GM23338 (cell line): ENCODE data around the gene MPHOSPH6. TPM values are rescaled to one million over a fixed set of nuclear protein-coding genes. Genes with fewer than 3 reads are reported as not detected.

Source experiments
- CREB1 ChIP-seq: fragments of 250-450 bp; sonication (Bioruptor Pico); IDR thresholded peaks from 2 replicates; pipeline ENCODE4 v1.5.0; 2020; ENCODE audit warnings: low read depth, mild to moderate bottlenecking, moderate library complexity
- EZH2 ChIP-seq: fragments of 200-600 bp; sonication (generic); IDR thresholded peaks from one replicate; pipeline ENCODE4 v1.8.0; 2017; ENCODE audit warnings: antibody characterized with exemption, mild to moderate bottlenecking, low read depth; ENCODE audit not compliant: unreplicated experiment
- NANOG ChIP-seq: IDR thresholded peaks from 2 replicates; pipeline ENCODE4 v1.6.1; 2016; ENCODE audit warnings: antibody characterized with exemption, borderline replicate concordance
- ZNF114 ChIP-seq: fragments of 250-450 bp; sonication (Bioruptor Pico); IDR thresholded peaks from 2 replicates; pipeline ENCODE4 v1.5.0; 2020; ENCODE audit warnings: mild to moderate bottlenecking, moderate library complexity
- ZNF331 ChIP-seq: fragments of 250-450 bp; sonication (Bioruptor Pico); IDR thresholded peaks from 2 replicates; pipeline ENCODE4 v1.5.0; 2020; ENCODE audit warnings: low read depth, mild to moderate bottlenecking, moderate library complexity
- polyA plus RNA-seq: library from polyadenylated mRNA; unstranded; fragments of >200 nt; fragmentation: Nextera tagmentation; extraction: Ambion mirVana; gene quantifications from 2 replicates; pipeline ENCODE4 v1.2.1, GENCODE V29; 2016
- total RNA-seq: library from RNA; depleted of rRNA; stranded (reverse); fragments of >200 nt; shearing (Covaris generic); gene quantifications from 2 replicates; pipeline ENCODE4 v1.2.3, GENCODE V29; 2014
- TF ChIP-seq, protein P1 (sequence below): fragments of 250-450 bp; sonication (Bioruptor Pico); IDR thresholded peaks from 2 replicates; pipeline ENCODE4 v1.5.0; 2020; ENCODE audit warnings: mild to moderate bottlenecking, moderate library complexity
- TF ChIP-seq, protein P2 (sequence below): IDR thresholded peaks from one replicate; pipeline ENCODE4 v1.6.1; 2018; ENCODE audit warnings: antibody characterized with exemption; ENCODE audit not compliant: unreplicated experiment
- TF ChIP-seq, protein P3 (sequence below), 2 experiments: fragments of 200-600 bp in 1 of 2; sonication (generic) in 1 of 2; conservative IDR thresholded peaks; 2 replicates each; pipeline versions ENCODE4 v1.5.1 to v1.6.1; 2016 to 2017; ENCODE audit warnings: antibody characterized with exemption in 2 of 2, low read depth in 2 of 2, mild to moderate bottlenecking in 2 of 2, moderate library complexity in 1 of 2

Gene MPHOSPH6
- total and polyA plus RNA-seq, 2 experiments from 2014 or later: 40.8 to 94.7 TPM

DNA sequence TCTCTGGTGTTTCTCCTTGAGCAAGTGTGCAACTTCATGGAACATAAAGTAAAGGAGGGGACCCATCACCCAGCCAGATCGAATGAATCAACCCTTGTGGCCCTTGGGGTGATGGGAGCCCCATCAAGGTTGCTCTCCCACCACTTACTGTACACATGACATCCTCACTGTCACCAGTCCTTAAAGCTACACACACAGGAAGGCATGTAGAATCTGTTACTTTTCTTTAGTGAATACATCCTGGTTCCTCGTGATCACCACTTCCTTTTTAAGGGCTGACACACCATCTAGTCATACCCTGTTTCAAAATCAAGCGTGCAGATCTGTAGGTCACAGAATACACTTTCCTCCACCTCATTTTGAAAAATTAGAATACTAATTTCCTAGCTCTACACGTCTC, 22.6 kb upstream of the MPHOSPH6 start (continued):
- TF ChIP-seq, protein P1, sequence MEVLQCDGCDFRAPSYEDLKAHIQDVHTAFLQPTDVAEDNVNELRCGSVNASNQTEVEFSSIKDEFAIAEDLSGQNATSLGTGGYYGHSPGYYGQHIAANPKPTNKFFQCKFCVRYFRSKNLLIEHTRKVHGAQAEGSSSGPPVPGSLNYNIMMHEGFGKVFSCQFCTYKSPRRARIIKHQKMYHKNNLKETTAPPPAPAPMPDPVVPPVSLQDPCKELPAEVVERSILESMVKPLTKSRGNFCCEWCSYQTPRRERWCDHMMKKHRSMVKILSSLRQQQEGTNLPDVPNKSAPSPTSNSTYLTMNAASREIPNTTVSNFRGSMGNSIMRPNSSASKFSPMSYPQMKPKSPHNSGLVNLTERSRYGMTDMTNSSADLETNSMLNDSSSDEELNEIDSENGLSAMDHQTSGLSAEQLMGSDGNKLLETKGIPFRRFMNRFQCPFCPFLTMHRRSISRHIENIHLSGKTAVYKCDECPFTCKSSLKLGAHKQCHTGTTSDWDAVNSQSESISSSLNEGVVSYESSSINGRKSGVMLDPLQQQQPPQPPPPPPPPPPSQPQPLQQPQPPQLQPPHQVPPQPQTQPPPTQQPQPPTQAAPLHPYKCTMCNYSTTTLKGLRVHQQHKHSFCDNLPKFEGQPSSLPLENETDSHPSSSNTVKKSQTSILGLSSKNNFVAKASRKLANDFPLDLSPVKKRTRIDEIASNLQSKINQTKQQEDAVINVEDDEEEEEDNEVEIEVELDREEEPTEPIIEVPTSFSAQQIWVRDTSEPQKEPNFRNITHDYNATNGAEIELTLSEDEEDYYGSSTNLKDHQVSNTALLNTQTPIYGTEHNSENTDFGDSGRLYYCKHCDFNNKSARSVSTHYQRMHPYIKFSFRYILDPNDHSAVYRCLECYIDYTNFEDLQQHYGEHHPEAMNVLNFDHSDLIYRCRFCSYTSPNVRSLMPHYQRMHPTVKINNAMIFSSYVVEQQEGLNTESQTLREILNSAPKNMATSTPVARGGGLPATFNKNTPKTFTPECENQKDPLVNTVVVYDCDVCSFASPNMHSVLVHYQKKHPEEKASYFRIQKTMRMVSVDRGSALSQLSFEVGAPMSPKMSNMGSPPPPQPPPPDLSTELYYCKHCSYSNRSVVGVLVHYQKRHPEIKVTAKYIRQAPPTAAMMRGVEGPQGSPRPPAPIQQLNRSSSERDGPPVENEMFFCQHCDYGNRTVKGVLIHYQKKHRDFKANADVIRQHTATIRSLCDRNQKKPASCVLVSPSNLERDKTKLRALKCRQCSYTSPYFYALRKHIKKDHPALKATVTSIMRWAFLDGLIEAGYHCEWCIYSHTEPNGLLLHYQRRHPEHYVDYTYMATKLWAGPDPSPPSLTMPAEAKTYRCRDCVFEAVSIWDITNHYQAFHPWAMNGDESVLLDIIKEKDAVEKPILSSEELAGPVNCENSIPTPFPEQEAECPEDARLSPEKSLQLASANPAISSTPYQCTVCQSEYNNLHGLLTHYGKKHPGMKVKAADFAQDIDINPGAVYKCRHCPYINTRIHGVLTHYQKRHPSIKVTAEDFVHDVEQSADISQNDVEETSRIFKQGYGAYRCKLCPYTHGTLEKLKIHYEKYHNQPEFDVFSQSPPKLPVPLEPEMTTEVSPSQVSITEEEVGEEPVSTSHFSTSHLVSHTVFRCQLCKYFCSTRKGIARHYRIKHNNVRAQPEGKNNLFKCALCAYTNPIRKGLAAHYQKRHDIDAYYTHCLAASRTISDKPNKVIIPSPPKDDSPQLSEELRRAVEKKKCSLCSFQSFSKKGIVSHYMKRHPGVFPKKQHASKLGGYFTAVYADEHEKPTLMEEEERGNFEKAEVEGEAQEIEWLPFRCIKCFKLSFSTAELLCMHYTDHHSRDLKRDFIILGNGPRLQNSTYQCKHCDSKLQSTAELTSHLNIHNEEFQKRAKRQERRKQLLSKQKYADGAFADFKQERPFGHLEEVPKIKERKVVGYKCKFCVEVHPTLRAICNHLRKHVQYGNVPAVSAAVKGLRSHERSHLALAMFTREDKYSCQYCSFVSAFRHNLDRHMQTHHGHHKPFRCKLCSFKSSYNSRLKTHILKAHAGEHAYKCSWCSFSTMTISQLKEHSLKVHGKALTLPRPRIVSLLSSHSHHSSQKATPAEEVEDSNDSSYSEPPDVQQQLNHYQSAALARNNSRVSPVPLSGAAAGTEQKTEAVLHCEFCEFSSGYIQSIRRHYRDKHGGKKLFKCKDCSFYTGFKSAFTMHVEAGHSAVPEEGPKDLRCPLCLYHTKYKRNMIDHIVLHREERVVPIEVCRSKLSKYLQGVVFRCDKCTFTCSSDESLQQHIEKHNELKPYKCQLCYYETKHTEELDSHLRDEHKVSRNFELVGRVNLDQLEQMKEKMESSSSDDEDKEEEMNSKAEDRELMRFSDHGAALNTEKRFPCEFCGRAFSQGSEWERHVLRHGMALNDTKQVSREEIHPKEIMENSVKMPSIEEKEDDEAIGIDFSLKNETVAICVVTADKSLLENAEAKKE: no peak
- TF ChIP-seq, protein P2, sequence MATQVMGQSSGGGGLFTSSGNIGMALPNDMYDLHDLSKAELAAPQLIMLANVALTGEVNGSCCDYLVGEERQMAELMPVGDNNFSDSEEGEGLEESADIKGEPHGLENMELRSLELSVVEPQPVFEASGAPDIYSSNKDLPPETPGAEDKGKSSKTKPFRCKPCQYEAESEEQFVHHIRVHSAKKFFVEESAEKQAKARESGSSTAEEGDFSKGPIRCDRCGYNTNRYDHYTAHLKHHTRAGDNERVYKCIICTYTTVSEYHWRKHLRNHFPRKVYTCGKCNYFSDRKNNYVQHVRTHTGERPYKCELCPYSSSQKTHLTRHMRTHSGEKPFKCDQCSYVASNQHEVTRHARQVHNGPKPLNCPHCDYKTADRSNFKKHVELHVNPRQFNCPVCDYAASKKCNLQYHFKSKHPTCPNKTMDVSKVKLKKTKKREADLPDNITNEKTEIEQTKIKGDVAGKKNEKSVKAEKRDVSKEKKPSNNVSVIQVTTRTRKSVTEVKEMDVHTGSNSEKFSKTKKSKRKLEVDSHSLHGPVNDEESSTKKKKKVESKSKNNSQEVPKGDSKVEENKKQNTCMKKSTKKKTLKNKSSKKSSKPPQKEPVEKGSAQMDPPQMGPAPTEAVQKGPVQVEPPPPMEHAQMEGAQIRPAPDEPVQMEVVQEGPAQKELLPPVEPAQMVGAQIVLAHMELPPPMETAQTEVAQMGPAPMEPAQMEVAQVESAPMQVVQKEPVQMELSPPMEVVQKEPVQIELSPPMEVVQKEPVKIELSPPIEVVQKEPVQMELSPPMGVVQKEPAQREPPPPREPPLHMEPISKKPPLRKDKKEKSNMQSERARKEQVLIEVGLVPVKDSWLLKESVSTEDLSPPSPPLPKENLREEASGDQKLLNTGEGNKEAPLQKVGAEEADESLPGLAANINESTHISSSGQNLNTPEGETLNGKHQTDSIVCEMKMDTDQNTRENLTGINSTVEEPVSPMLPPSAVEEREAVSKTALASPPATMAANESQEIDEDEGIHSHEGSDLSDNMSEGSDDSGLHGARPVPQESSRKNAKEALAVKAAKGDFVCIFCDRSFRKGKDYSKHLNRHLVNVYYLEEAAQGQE: no peak
- TF ChIP-seq ZNF331 (CRISPR knock-in tag) (no peak), CREB1 (no peak), EZH2 (no peak), NANOG (no peak), ZNF114 (CRISPR knock-in tag) (no peak)
- TF ChIP-seq, protein P3, sequence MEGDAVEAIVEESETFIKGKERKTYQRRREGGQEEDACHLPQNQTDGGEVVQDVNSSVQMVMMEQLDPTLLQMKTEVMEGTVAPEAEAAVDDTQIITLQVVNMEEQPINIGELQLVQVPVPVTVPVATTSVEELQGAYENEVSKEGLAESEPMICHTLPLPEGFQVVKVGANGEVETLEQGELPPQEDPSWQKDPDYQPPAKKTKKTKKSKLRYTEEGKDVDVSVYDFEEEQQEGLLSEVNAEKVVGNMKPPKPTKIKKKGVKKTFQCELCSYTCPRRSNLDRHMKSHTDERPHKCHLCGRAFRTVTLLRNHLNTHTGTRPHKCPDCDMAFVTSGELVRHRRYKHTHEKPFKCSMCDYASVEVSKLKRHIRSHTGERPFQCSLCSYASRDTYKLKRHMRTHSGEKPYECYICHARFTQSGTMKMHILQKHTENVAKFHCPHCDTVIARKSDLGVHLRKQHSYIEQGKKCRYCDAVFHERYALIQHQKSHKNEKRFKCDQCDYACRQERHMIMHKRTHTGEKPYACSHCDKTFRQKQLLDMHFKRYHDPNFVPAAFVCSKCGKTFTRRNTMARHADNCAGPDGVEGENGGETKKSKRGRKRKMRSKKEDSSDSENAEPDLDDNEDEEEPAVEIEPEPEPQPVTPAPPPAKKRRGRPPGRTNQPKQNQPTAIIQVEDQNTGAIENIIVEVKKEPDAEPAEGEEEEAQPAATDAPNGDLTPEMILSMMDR (conservative IDR thresholded peaks at IDR 0.05; ENCODE audit: low read depth in 2 of 2): no peak
